SIG-M5 (cell line): ENCODE results near the gene CELSR1.

Experiments used
- DNase-seq: peaks from one replicate; lab custom pipeline; 2025; lab: John Stamatoyannopoulos, UW

CELSR1 gene

GRCh38 chr22:46395145-46395544 lies 142.3 kb downstream of the CELSR1 start:
- no peak for DNase-seq

GRCh38 chr22:46394622-46395021 lies 142.8 kb downstream of the CELSR1 start:
- no peak for DNase-seq

GRCh38 chr22:46393873-46394272 lies 143.5 kb downstream of the CELSR1 start:
- DNase-seq = no peak

- DNase-seq = no peak
Observed at GRCh38 chr22:46392137-46392844, 145.1 kb downstream of the CELSR1 start.

- DNase-seq = no peak
Observed at GRCh38 chr22:46391486-46392136, 145.8 kb downstream of the CELSR1 start.

- DNase-seq = no peak
Observed at GRCh38 chr22:46390652-46391301, 146.6 kb downstream of the CELSR1 start.

GRCh38 chr22:46390105-46390651 lies 147.2 kb downstream of the CELSR1 start:
- no peak for DNase-seq

- no peak for DNase-seq
Observed at GRCh38 chr22:46389081-46389480, 148.3 kb downstream of the CELSR1 start.

- no peak for DNase-seq
Observed at GRCh38 chr22:46388647-46389046, 148.8 kb downstream of the CELSR1 start.

GRCh38 chr22:46387748-46388147 lies 149.7 kb downstream of the CELSR1 start:
- DNase-seq = no peak

- DNase-seq = no peak
Observed at GRCh38 chr22:46386312-46386711, 151.1 kb downstream of the CELSR1 start.

GRCh38 chr22:46382524-46382923 lies 154.9 kb downstream of the CELSR1 start:
- no peak for DNase-seq

GRCh38 chr22:46381731-46382130 lies 155.7 kb downstream of the CELSR1 start:
- DNase-seq = no peak

GRCh38 chr22:46381142-46381541 lies 156.3 kb downstream of the CELSR1 start:
- no peak for DNase-seq

- no peak for DNase-seq
Observed at GRCh38 chr22:46380581-46380980, 156.8 kb downstream of the CELSR1 start.

- no peak for DNase-seq
Observed at GRCh38 chr22:46380069-46380468, 157.4 kb downstream of the CELSR1 start.

- DNase-seq = no peak
Observed at GRCh38 chr22:46379066-46379930, 158.1 kb downstream of the CELSR1 start.

- DNase-seq = no peak
Observed at GRCh38 chr22:46378426-46379065, 158.9 kb downstream of the CELSR1 start.

GRCh38 chr22:46377525-46378425 lies 159.6 kb downstream of the CELSR1 start:
- no peak for DNase-seq

- DNase-seq = no peak
Observed at GRCh38 chr22:46376908-46377524, 160.4 kb downstream of the CELSR1 start.
